Measurements from ENCODE around the gene CD59. TPM values are rescaled to one million over a fixed set of nuclear protein-coding genes. Genes with fewer than 3 reads are reported as not detected.
A peak's percentile ranks its signal among the peaks of the same experiment; 100 is the strongest.

CD59 gene
- total RNA-seq, 1 experiment from 2014 or later, result 170 TPM

DNA sequence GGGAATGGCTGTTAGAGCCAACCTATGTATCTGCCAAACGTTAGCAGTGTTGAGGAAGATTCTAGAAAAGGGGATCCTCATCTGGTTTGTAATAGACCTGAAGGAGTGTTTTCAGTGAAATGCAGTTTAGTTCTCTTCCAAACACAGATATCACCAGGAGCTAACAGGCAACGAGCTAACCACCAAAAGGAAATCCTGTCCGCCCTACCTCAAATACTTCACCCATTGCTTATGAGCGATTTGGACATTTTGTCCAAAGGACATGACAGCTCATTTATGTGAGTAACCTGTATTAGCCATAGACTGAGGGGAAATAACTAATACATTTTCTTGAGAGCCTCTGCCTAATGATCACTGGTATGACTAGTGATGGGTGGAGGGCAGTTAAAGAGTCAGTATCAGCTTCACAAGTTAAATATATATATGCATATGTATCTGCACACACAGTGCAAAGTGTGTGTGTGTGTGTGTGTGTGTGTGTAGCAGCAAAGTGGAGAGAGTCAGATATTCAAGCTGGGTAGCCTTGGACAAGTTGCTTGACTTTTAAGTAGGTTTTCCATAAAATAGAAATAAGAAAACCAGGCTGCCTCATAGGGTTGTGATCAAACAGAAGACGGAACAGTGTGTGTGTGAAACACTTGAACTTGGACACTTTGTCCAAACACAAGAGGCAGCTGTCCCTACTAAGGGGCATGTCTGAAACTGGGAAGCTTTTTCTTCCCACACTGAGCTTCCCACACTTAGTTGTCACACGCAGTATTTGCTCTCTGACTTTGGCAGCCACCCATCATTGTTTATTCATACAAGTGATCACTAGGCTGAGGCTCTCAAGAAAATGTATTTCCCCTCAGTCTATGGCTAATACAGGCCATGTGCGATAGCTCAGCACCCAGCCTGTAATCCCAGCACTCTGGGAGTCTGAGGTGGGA is 34.7 kb downstream of the CD59 start:
- no peak overlapping the region for H2AFZ ChIP-seq (ENCODE audit: low read length)
- H3K9me2 ChIP-seq (replicated peaks; ENCODE audit: low read length), result no peaks in the 10 kb centered on the region
- DNase-seq (peak; percentile 86), ATAC-seq (peak; percentile 27)
- no peaks in the 10 kb centered on the region for H3K27me3 ChIP-seq (ENCODE audit: low read length)
- H3K27ac ChIP-seq (ENCODE audit: low read length), result peak overlapping the region; percentile 99
- H3K4me1 ChIP-seq (ENCODE audit: insufficient read depth, low read length), result peaks cover 73% of the 10 kb centered on the region
- no peak for TF ChIP-seq EZH2 (IDR thresholded peaks at IDR 0.05; ENCODE audit: low read length, unreplicated experiment)
- TF ChIP-seq, protein P1, sequence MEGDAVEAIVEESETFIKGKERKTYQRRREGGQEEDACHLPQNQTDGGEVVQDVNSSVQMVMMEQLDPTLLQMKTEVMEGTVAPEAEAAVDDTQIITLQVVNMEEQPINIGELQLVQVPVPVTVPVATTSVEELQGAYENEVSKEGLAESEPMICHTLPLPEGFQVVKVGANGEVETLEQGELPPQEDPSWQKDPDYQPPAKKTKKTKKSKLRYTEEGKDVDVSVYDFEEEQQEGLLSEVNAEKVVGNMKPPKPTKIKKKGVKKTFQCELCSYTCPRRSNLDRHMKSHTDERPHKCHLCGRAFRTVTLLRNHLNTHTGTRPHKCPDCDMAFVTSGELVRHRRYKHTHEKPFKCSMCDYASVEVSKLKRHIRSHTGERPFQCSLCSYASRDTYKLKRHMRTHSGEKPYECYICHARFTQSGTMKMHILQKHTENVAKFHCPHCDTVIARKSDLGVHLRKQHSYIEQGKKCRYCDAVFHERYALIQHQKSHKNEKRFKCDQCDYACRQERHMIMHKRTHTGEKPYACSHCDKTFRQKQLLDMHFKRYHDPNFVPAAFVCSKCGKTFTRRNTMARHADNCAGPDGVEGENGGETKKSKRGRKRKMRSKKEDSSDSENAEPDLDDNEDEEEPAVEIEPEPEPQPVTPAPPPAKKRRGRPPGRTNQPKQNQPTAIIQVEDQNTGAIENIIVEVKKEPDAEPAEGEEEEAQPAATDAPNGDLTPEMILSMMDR (conservative IDR thresholded peaks at IDR 0.05; ENCODE audit: low read depth, low read length), result no peak
- no peak for TF ChIP-seq EZH2phosphoT487 (IDR thresholded peaks at IDR 0.05; ENCODE audit: borderline replicate concordance, low read length)
- H3K36me3 ChIP-seq (ENCODE audit: low read depth, low read length), result peaks cover 17% of the 10 kb centered on the region
- peak overlapping the region; percentile 97 for H3K9ac ChIP-seq (ENCODE audit: low read length)
- peak overlapping the region; percentile 61 for H3K4me3 ChIP-seq (ENCODE audit: low read length)
- intact Hi-C loops (cut with micrococcal nuclease), result loop anchor here (2.0 kb wide), 1 partner anchor 33 kb away; no protein-coding TSS in a partner anchor
- no peaks in the 10 kb centered on the region for H3K9me3 ChIP-seq (ENCODE audit: low read length)
- ChIA-PET POLR2A (ENCODE audit: unreplicated experiment) (interaction anchor here (0.6 to 3.4 kb wide), 7 partner anchors 8 to 52 kb away, joined by 3 to 45 read pairs (median 5); partner anchors contain the start of gene CD59), CTCF (interaction anchor here (0.9 to 2.6 kb wide), 5 partner anchors 9 to 41 kb away, joined by 3 to 17 read pairs (median 7); partner anchors contain the start of gene CD59)
- H3K79me2 ChIP-seq (ENCODE audit: low read length), result peaks cover under 1% of the 10 kb centered on the region; the same call in 1 of the 2 replicates
- TSS peak; percentile 93 for BruUV-seq (replicated peaks)
- H4K20me1 ChIP-seq (ENCODE audit: low read length), result no peaks in the 10 kb centered on the region
- peak overlapping the region; percentile 85 for H3K4me2 ChIP-seq (ENCODE audit: low read length)
- H3F3A ChIP-seq (ENCODE audit: low read length, unreplicated experiment), result peaks cover 15% of the 10 kb centered on the region

- H3K4me1 ChIP-seq (ENCODE audit: insufficient read depth, low read length), result peaks cover 67% of the 10 kb centered on the region
- H3K9ac ChIP-seq (ENCODE audit: low read length), result peak within 1 kb of the TSS; percentile 97
- ATAC-seq, result peak; percentile 45
- TF ChIP-seq EZH2 (IDR thresholded peaks at IDR 0.05; ENCODE audit: low read length, unreplicated experiment) (no peak), EZH2phosphoT487 (IDR thresholded peaks at IDR 0.05; ENCODE audit: borderline replicate concordance, low read length) (no peak)
- TF ChIP-seq, protein P1 (conservative IDR thresholded peaks at IDR 0.05; ENCODE audit: low read depth, low read length), result no peak
- peaks cover 15% of the 10 kb centered on the region for H3F3A ChIP-seq (ENCODE audit: low read length, unreplicated experiment)
- no TSS peak for BruUV-seq (replicated peaks)
- H3K9me3 ChIP-seq (ENCODE audit: low read length), result no peaks in the 10 kb centered on the region
- peak; percentile 93 for DNase-seq
- ChIA-PET POLR2A (ENCODE audit: unreplicated experiment) (interaction anchor here (0.6 to 3.4 kb wide), 6 partner anchors 10 to 53 kb away, joined by 3 to 45 read pairs (median 9); partner anchors contain the start of gene CD59), CTCF (interaction anchor here (0.6 to 2.6 kb wide), 5 partner anchors 9 to 678 kb away, joined by 3 to 17 read pairs (median 7); partner anchors contain the start of gene CD59)
- H3K27ac ChIP-seq (ENCODE audit: low read length), result peak within 1 kb of the TSS; percentile 99
- intact Hi-C loops (cut with micrococcal nuclease), result loop anchor here (1.0 kb wide), 1 partner anchor 10 kb away; no protein-coding TSS in a partner anchor
- H3K9me2 ChIP-seq (replicated peaks; ENCODE audit: low read length), result no peaks in the 10 kb centered on the region
- H3K27me3 ChIP-seq (ENCODE audit: low read length), result no peaks in the 10 kb centered on the region
- no peaks in the 10 kb centered on the region for H3K79me2 ChIP-seq (ENCODE audit: low read length)
- peak within 1 kb of the TSS; percentile 64; the same call in 1 of the 2 replicates for H2AFZ ChIP-seq (ENCODE audit: low read length)
- H4K20me1 ChIP-seq (ENCODE audit: low read length), result no peaks in the 10 kb centered on the region
- H3K4me2 ChIP-seq (ENCODE audit: low read length), result peak within 1 kb of the TSS; percentile 85
- H3K4me3 ChIP-seq (ENCODE audit: low read length), result peak within 1 kb of the TSS; percentile 61
- peaks cover 8% of the 10 kb centered on the region; the same call in 1 of the 2 replicates for H3K36me3 ChIP-seq (ENCODE audit: low read depth, low read length)
Measured at GRCh38 chr11:33700502-33701271, 35.5 kb downstream of the CD59 start, which contains the start of gene C11orf91. Gene C11orf91 (minus strand): TSS chr11:33700826. CDS start chr11:33700740, 86 bp downstream.

Measured in PC-3 (cell line).